Activated naive CD4-positive, alpha-beta T cell treated with anti-CD3 and anti-CD28 coated beads, Interleukin-2, amount 10 ng/mL, durations not matched to agents 7 days and 5 days (primary cell): ENCODE data around the gene MACO1.
A peak's percentile ranks its signal among the peaks of the same experiment; 100 is the strongest.
"Not testable (repeated sequence)": the region's sequence is repeated elsewhere in the genome, so short reads cannot be mapped to it uniquely, and the experiment has no call there.

Source experiments
- CTCF ChIA-PET: fragments of 350-600 bp; sonication (Branson Sonifier 250); formaldehyde crosslinking; loops from one replicate; lab custom pipeline; 2021; ENCODE audit warnings: antibody characterized with exemption; lab: Charles Lee
- DNase-seq: peaks from one replicate; pipeline ENCODE4 v3.0.0-alpha.2; 2020
- H3K27ac Mint-ChIP-seq: one replicate; pipeline ENCODE4 v1.8.0; 2021; ENCODE audit warnings: mild to moderate bottlenecking, moderate library complexity, mixed read lengths
- H3K27me3 Mint-ChIP-seq: one replicate; pipeline ENCODE4 v1.8.0; 2021; ENCODE audit warnings: mild to moderate bottlenecking, mixed read lengths
- H3K36me3 Mint-ChIP-seq: one replicate; pipeline ENCODE4 v1.8.0; 2021; ENCODE audit warnings: mixed read lengths
- H3K4me1 Mint-ChIP-seq: one replicate; pipeline ENCODE4 v1.8.0; 2021; ENCODE audit warnings: mixed read lengths
- H3K4me3 Mint-ChIP-seq: one replicate; pipeline ENCODE4 v1.8.0; 2021; ENCODE audit warnings: mild to moderate bottlenecking, moderate library complexity, mixed read lengths
- H3K9me3 Mint-ChIP-seq: one replicate; pipeline ENCODE4 v1.8.0; 2021; ENCODE audit warnings: mixed read lengths

The MACO1 gene

GRCh38 chr1:25458541-25459298 is 28.0 kb downstream of the MACO1 start:
- H3K4me3 Mint-ChIP-seq = no peak overlapping the region
- H3K27ac Mint-ChIP-seq = no peak overlapping the region
- no peaks in the 10 kb centered on the region for H3K4me1 Mint-ChIP-seq
- H3K27me3 Mint-ChIP-seq = no peaks in the 10 kb centered on the region
- no peaks in the 10 kb centered on the region for H3K9me3 Mint-ChIP-seq
- no peak for DNase-seq
- peaks cover 58% of the 10 kb centered on the region for H3K36me3 Mint-ChIP-seq
- CTCF ChIA-PET = no interaction called here

- Mint-ChIP-seq H3K4me3 (no peak overlapping the region), H3K36me3 (peaks cover 52% of the 10 kb centered on the region)
- CTCF ChIA-PET = no interaction called here
These were observed 29.3 kb downstream of the MACO1 start for GRCh38 chr1:25460020-25460419.

GRCh38 chr1:25460816-25461215 is 30.1 kb downstream of the MACO1 start:
- CTCF ChIA-PET, H3K4me3 Mint-ChIP-seq, H3K27ac Mint-ChIP-seq, DNase-seq, H3K27me3 Mint-ChIP-seq, H3K4me1 Mint-ChIP-seq, H3K9me3 Mint-ChIP-seq: not testable (repeated sequence)
- H3K36me3 Mint-ChIP-seq = peaks cover 52% of the 10 kb centered on the region

More at GRCh38 chr1:25460020-25460419, 29.3 kb downstream of the MACO1 start:
- H3K27me3 Mint-ChIP-seq = no peaks in the 10 kb centered on the region
- no peaks in the 10 kb centered on the region for H3K4me1 Mint-ChIP-seq
- DNase-seq = no peak
- no peaks in the 10 kb centered on the region for H3K9me3 Mint-ChIP-seq
- H3K27ac Mint-ChIP-seq = no peak overlapping the region

- CTCF ChIA-PET = interaction anchor here (1.4 kb wide), 1 partner anchor 12 kb away, joined by 4 read pairs; no protein-coding TSS in a partner anchor
- H3K4me1 Mint-ChIP-seq = peaks cover 9% of the 10 kb centered on the region
- peaks cover 47% of the 10 kb centered on the region for H3K36me3 Mint-ChIP-seq
- no peak overlapping the region for H3K27ac Mint-ChIP-seq
- DNase-seq = no peak
- no peak overlapping the region for H3K4me3 Mint-ChIP-seq
- no peaks in the 10 kb centered on the region for H3K9me3 Mint-ChIP-seq
- H3K27me3 Mint-ChIP-seq = no peaks in the 10 kb centered on the region
These were observed 31.2 kb downstream of the MACO1 start for GRCh38 chr1:25461849-25462248.

GRCh38 chr1:25462732-25463131 is 32.0 kb downstream of the MACO1 start:
- H3K27ac Mint-ChIP-seq = no peak overlapping the region
- CTCF ChIA-PET = interaction anchor here (0.8 to 1.4 kb wide), 2 partner anchors 13 to 21 kb away, joined by 3 to 4 read pairs; no protein-coding TSS in a partner anchor
- H3K9me3 Mint-ChIP-seq = no peaks in the 10 kb centered on the region
- no peaks in the 10 kb centered on the region for H3K27me3 Mint-ChIP-seq
- H3K4me1 Mint-ChIP-seq = peaks cover 17% of the 10 kb centered on the region
- peaks cover 47% of the 10 kb centered on the region for H3K36me3 Mint-ChIP-seq
- no peak for DNase-seq
- no peak overlapping the region for H3K4me3 Mint-ChIP-seq

GRCh38 chr1:25467193-25467592 is 36.5 kb downstream of the MACO1 start:
- CTCF ChIA-PET = interaction anchor here (3.6 kb wide), 1 partner anchor 20 kb away, joined by 11 read pairs; no protein-coding TSS in a partner anchor
- Mint-ChIP-seq H3K9me3 (no peaks in the 10 kb centered on the region), H3K4me1 (peaks cover 30% of the 10 kb centered on the region), H3K4me3 (no peak overlapping the region), H3K27ac (peak overlapping the region; percentile 83), H3K27me3 (no peaks in the 10 kb centered on the region), H3K36me3 (peaks cover 26% of the 10 kb centered on the region)
- DNase-seq = peak; percentile 48

GRCh38 chr1:25467616-25468015 is 36.9 kb downstream of the MACO1 start:
- peaks cover 35% of the 10 kb centered on the region for H3K4me1 Mint-ChIP-seq

GRCh38 chr1:25468033-25468432 is 37.3 kb downstream of the MACO1 start:
- peak overlapping the region; percentile 83 for H3K27ac Mint-ChIP-seq
- H3K4me1 Mint-ChIP-seq = peaks cover 39% of the 10 kb centered on the region
- DNase-seq = no peak
- no peaks in the 10 kb centered on the region for H3K27me3 Mint-ChIP-seq
- H3K9me3 Mint-ChIP-seq = no peaks in the 10 kb centered on the region
- peaks cover 22% of the 10 kb centered on the region for H3K36me3 Mint-ChIP-seq
- no peak overlapping the region for H3K4me3 Mint-ChIP-seq
- CTCF ChIA-PET = interaction anchor here (1.7 to 3.6 kb wide), 2 partner anchors 19 to 37 kb away, joined by 3 to 11 read pairs; no protein-coding TSS in a partner anchor

More at GRCh38 chr1:25467616-25468015, 36.9 kb downstream of the MACO1 start:
- CTCF ChIA-PET = interaction anchor here (1.7 to 3.6 kb wide), 2 partner anchors 19 to 36 kb away, joined by 3 to 11 read pairs; no protein-coding TSS in a partner anchor
- Mint-ChIP-seq H3K27me3 (no peaks in the 10 kb centered on the region), H3K27ac (peak overlapping the region; percentile 83), H3K9me3 (no peaks in the 10 kb centered on the region), H3K4me3 (peak overlapping the region; percentile 19), H3K36me3 (peaks cover 22% of the 10 kb centered on the region)
- DNase-seq = no peak

- H3K4me3 Mint-ChIP-seq = no peak overlapping the region
- no peak overlapping the region for H3K27ac Mint-ChIP-seq
- peaks cover 50% of the 10 kb centered on the region for H3K4me1 Mint-ChIP-seq
- peaks cover 29% of the 10 kb centered on the region for H3K36me3 Mint-ChIP-seq
- H3K9me3 Mint-ChIP-seq = no peaks in the 10 kb centered on the region
- CTCF ChIA-PET = interaction anchor here (1.7 to 3.6 kb wide), 2 partner anchors 18 to 38 kb away, joined by 3 to 11 read pairs; no protein-coding TSS in a partner anchor
- no peaks in the 10 kb centered on the region for H3K27me3 Mint-ChIP-seq
- DNase-seq = no peak
These were observed 38.5 kb downstream of the MACO1 start for GRCh38 chr1:25469177-25469576.

GRCh38 chr1:25472471-25472870 is 41.8 kb downstream of the MACO1 start:
- Mint-ChIP-seq H3K9me3 (no peaks in the 10 kb centered on the region), H3K36me3 (peaks cover 33% of the 10 kb centered on the region), H3K27ac (no peak overlapping the region), H3K4me3 (no peak overlapping the region), H3K4me1 (peaks cover 54% of the 10 kb centered on the region), H3K27me3 (no peaks in the 10 kb centered on the region)
- no peak for DNase-seq
- CTCF ChIA-PET = no interaction called here

GRCh38 chr1:25473653-25474225 is 43.0 kb downstream of the MACO1 start:
- peak overlapping the region; percentile 92 for H3K27ac Mint-ChIP-seq
- no peaks in the 10 kb centered on the region for H3K9me3 Mint-ChIP-seq
- peaks cover 27% of the 10 kb centered on the region for H3K36me3 Mint-ChIP-seq
- CTCF ChIA-PET = no interaction called here
- H3K4me1 Mint-ChIP-seq = peaks cover 42% of the 10 kb centered on the region
- H3K27me3 Mint-ChIP-seq = no peaks in the 10 kb centered on the region
- H3K4me3 Mint-ChIP-seq = peak overlapping the region; percentile 63
- no peak for DNase-seq

GRCh38 chr1:25474439-25475047 is 43.8 kb downstream of the MACO1 start:
- peak; percentile 32 for DNase-seq
- H3K9me3 Mint-ChIP-seq = no peaks in the 10 kb centered on the region
- CTCF ChIA-PET = interaction anchor here (3.1 kb wide), 1 partner anchor 13 kb away, joined by 20 read pairs; no protein-coding TSS in a partner anchor
- H3K4me1 Mint-ChIP-seq = peaks cover 42% of the 10 kb centered on the region
- peaks cover 30% of the 10 kb centered on the region for H3K36me3 Mint-ChIP-seq
- H3K4me3 Mint-ChIP-seq = peak overlapping the region; percentile 63
- H3K27ac Mint-ChIP-seq = peak overlapping the region; percentile 92
- no peaks in the 10 kb centered on the region for H3K27me3 Mint-ChIP-seq

GRCh38 chr1:25476186-25477097 is 45.7 kb downstream of the MACO1 start:
- no peaks in the 10 kb centered on the region for H3K27me3 Mint-ChIP-seq
- CTCF ChIA-PET = interaction anchor here (0.5 to 3.1 kb wide), 3 partner anchors 11 to 625 kb away, joined by 4 to 20 read pairs (median 5); no protein-coding TSS in a partner anchor
- H3K36me3 Mint-ChIP-seq = peaks cover 26% of the 10 kb centered on the region
- H3K9me3 Mint-ChIP-seq = no peaks in the 10 kb centered on the region
- H3K27ac Mint-ChIP-seq = no peak overlapping the region
- peaks cover 40% of the 10 kb centered on the region for H3K4me1 Mint-ChIP-seq
- DNase-seq = no peak
- no peak overlapping the region for H3K4me3 Mint-ChIP-seq
